GM18861 (cell line): Measurements from ENCODE around the gene IRF2.

Source experiments
- ATAC-seq: cut with Tn5 transposase; IDR thresholded peaks from one replicate; pipeline ENCODE4 v1.9.1; 2021; ENCODE audit not compliant: unreplicated experiment

The IRF2 gene

DNA sequence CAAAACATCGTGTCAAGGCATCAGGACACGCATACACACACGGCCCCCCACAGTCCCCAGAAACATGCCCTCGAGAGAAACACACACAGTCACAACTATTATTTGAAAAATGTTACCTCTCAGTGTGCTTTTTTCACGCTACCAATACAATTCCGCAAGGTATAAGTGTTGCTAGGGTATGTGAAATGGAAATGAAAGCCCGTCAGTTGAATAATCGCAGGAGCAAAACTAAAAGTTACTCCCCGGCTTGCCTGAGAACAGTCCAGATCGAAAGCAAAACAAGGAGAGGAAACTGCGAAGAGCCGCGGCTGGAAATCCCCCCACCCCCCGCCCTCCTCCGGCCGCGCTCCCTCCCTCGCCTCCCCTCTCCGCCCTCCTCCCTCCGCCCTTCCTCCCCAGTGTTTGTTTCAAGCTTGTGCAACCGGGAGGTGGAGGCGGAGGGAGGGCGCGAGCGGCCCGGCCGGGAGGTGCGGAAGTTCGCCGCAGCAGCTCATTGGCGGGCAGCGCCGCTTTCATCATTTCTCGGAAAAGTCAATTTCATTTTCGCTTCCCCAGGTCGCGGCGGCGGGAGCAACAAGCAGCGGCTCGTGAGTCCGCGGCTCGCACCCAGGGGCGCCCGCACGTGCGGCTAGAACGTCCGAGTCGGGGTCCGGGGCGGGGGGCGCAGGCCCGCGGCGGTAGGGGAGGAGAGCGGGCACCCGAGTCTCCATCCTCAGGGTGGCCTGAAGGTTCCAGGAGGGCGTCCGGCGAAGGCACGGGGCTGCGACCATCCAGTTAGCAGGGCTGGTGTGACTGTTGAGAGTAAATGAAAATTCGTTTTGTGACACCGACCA lies at the start of gene IRF2:
IRF2 (minus strand) TSS at position 288 of the 833 bp plus-strand sequence. CDS start 45,486 bp downstream, outside the sequence.
- ATAC-seq: peak; percentile 47

DNA sequence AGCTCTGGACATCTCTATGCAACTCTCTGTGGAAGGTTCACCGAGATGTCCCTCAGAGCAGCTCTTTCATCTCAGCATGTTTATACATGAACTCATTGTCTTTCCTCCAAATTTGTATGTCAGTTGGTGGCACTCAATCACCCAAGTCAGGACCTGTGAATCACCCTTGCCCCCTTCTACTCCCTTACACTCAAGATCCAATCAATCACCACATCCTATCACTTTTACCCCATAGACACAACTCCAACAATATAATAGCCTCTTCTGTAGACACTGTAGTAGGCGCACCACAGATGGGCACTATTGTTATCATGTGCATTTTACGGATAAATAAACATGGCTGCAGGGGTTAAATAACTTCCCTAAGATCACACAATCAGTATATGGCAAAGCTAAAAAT lies 41.3 kb upstream of the IRF2 start:
- no peak for ATAC-seq

DNA sequence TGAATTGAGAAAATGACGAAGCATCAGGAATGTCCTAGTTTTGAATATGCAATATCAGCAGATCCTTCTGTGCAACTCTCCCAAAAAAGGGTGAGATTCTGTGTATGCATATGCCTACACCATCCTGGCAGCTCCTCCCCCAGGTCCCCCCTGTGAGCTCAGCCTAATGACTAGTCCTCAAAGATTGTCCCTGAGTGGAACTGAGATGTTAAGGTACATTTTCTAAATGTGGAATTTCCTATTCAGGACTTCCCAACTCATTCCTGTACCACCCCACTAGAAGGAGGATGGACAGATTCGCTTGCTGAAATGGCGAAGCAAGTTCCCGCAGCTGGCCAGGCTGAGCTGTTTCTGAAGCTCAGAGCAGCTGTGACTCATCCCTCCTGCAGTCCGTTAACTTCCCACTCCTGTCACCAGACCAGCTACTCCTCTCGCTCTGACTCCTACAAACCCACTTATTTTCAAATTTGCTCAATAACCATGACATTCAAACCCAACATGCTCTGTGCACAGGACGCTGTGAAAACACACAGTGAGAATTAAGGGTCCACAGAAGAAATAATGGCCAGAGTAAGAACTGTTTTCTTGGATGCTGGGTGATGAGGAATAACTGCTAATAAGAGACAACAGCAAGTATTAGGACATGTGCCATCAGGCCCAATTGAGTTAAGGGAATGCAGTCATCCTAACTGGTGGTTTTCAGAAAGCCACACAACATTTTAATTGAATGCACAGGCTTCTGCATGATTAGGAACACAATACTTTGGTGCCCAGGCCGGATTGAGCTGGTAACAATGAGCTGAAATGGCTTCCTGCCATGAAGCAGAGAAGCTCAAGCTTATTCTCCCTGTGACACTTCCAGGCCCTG lies 40.0 kb upstream of the IRF2 start:
- peak; percentile 97 for ATAC-seq

DNA sequence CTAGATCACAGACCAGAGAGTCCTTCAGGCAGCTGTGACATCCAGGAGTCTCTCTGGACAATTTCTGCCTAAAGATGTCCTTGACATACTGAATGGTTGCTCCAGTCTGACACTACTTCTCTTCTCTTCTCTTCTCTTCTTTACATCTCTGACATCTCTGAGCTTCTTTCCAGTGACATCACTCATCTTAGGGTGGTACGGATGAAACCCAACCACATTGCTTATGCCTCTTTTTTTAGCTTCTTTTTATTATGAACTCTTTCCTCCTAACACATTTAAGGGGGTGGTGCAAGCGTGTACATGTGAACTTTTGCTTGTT lies 39.4 kb upstream of the IRF2 start:
- ATAC-seq: peak; percentile 4

DNA sequence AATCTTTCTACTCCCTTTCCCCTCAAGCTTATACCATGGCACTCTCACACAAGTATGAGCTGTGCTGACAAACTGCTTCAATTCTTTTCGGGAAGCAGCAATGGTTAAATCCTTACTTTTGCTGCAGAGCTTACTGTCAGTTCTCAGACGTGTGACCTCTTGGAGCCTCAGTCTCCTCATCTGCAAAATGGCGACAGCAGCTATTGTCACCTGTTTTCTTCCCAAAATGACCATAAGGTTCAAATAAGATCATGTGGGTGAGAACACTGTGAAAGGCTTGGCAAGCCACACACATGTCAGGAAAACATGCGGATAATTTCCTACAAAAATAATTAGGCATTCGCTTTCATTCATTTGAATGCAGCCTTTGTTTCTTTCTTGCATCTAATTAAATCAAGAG lies 36.8 kb upstream of the IRF2 start:
- no peak for ATAC-seq

DNA sequence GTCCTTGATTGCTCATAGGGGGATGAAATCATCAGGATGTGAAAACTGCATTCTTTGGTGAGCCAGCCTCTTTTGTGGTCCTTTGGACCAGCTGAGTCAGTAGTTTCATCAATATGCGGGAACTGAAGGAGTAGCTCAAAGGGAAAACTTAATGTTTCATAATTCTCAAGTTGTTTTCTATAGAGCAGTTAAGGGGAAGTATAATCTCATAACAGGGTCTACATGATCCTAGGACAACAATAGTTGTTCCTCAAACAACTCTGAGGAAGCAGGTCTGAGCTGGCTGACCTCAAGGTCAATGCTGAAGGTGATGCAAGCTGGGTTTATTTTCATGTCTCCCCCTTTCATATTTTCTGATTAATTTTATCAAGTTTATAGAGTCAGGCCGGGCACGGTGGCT lies 36.1 kb upstream of the IRF2 start:
- ATAC-seq: no peak

DNA sequence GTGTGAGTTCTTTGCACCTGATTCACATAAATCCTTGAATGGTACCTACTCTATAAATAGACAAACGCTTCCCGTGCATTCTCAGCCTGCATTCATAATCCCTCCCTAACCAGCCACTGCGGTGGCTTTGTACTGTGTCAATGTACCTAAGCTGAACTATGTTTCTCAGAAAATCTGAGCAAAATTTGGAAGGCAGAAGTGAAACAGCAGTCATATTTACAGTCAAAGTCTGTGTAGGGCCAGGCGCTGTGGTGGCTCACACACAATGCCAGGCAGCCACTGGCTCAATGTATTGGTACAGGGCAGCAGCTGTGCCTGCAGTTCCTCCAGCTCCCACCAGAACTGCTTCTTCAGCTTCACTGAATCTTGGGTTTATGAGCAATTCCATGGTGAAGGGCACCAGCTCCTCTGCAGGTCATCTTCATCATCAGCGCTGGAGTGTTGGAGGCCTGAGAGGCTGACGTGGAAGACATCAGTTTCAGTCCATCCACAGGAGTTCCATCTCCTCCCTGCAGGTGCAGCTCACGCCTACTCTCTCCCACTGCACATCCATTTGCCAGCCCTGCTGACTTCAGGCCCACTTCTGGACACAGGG lies 32.3 kb upstream of the IRF2 start:
- peak; percentile 99 for ATAC-seq

DNA sequence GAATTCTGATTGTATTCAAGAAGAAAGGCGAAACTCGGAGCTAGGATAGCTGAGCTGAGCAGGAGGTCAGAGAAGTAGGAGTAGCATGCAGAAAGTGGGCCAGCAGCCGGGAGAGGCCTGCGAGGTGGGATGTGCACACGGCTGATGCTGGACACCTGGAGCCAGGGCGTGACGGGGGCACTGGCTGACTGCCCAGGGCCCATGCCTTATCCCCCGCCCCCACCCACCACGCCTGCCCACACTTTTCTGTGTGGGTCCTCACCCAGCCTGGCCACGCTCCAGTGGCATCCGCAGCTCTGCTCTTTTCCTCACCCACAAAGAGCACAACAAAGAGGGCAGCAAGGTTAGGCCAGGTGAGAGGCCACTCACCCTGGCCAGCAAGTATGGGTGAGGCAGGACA lies 30.0 kb upstream of the IRF2 start:
- ATAC-seq: no peak

DNA sequence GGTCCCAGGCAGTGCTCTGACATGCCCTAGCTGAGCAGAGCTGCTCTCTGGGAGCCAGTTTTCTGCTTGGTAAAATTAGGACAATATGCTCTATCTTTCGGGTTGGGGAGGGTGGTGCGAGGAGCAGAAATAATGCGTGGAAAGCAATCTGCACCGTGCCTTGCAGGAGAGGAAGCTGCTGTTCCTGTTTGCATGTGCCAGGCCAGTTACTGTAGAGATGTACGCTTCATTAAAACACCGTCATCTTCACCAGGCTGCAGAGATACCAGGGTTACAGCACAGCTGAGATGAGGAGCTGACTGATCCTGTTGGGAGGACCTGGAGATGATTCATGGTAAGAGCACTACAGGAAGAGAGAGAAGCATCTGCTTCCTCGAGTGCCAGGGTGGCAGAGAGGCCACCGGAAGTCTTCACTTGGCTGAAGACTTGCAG lies 29.5 kb upstream of the IRF2 start:
- ATAC-seq: no peak

DNA sequence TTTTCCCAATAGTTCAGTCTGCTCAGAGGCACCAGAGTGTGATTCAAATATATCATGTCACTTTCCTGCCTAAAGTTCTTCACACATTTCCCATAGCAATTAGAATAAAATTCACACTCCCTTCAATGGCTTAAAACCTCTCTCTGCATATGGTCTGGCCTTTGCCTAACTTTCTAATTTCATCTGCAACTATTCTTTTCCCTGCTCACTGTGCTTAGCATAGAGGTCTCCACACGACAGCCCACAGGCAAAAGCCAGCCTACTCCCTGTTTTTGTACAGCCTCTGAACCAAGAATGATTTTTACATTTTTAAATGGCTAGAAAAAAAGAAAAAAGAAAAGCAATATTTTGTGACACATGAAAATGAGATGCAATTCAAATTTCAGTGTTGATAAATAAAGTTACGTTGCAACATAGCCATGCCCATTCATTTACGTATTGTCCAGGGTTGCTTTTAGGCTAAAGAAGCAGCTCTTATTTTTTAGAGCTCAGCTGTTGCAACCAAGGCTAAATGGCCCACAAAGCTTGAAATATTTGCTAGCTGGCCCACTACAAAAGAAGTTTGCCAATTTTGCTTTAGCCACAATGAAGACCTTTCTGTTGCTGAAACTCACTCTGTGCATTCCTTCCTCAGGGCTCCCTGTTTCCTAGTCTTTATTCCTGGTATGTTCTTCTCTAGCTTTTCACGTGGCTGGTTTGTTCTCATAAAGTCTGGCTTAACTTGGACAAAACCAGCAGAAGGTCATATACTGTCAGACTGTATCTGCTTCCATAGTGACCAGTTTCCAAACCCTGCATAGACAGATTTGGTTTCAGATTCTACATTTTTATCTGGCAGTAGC lies 26.6 kb upstream of the IRF2 start:
- no peak for ATAC-seq

DNA sequence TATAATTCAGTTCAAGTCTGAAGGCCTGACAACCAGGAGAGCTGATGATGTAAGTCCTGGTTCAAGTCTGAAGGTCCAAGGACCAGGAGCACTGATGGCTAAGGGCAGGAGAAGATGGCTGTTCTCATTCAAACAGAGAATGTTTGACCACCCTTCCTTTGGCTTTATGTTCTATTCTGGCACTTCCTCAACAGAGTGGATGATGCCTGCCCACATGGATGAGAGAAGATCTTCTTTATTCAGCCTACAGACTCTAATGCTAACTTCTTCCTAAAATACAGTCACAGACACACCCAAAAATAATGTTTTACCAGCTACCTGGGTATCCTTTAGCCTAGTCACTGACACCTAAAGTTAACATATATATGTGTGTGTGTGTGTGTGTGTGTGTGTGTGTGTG lies 25.6 kb upstream of the IRF2 start:
- no peak for ATAC-seq

DNA sequence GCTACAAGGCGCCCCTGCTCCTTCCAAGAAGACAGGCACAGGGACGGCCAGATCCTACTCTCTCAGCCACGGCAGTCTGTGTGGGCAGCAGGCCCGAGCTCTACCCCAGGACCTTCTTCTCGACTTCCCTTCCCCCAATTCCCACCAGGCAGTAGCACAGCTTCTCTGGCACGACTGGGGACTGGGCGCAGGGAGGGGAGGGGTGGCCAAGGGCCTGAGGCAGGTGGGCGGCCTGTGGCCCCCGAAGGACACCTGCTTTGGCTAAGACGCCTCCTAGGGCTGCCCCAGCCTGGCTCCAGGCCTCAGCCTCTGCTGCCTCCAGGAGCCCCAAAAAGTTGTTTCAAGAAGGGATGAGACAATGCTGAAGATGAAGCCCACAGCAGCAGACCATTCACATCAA lies 24.2 kb upstream of the IRF2 start:
- no peak for ATAC-seq

DNA sequence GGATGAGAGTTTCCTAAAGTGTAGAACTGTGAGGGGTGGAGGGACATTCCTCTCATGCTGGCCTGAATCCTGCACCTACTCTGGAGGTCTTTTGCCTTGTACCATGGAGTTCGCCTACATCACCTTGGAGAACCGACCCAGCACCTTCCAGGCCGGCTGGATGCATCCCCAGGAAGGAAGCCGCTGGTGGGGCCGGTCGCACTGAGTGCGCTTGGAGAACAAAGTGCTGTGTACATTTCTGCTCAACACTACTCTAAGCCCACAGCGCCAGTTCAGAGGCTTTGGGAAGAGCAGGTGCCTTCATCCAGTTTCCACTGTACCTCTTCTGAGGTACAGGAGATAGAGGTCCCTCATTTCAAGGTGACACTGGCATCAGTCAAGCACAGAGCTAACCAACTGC lies 15.4 kb upstream of the IRF2 start:
- no peak for ATAC-seq

DNA sequence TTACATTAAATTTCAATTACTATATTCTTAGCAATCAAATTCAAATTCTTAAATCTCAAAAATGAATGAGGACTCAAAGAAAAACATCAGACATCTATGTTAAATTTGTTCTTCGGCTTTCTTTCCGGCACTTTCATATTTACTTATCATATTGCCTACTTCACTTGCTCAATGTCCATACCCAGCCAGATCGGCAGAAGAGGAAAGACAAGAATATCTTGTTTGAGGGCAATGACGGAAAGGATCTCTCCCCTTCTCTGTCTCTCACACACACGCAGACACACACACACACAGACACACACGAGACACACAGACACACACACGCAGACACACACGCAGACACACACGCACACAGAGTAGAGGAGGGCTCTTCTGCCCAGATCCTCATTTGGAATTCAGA lies 13.2 kb upstream of the IRF2 start:
- ATAC-seq: no peak

DNA sequence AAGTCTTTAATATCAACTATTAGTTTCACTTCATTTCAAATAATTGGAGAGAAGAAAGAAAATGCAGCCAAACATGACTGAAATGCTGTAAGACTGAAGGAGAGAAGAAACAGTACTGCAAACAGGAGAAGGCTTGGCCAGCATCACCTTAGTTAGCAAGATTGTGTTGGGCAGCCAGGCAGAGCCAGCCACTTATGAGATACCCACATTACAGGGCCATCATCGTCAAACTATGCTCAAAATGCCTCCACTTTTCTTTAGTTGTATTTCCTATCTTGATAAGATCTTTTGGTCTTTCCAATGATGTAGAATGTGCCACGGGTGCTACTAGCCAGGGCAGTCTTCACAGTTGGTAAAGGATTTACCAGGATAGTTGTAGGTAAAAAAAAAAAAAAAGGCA lies 10.9 kb upstream of the IRF2 start:
- no peak for ATAC-seq

DNA sequence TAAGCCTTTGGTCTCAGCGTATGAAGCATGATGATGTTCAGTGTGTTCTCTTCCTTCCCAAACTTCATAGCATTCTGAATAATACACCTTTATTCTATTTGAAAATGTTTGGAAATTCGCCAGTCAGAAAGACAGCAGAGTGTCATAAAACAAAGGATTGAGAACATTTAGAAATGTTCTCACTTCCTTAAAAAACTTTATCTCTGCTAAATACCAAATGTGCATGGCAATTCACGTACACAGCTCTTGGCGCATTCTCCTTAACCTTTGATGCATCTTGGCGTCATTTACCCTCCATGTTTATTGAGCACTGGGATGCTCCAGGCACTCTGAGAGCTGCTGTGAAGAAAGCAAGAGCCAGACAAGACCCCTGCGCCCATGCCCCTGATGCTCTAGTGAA lies 7.2 kb upstream of the IRF2 start:
- no peak for ATAC-seq

DNA sequence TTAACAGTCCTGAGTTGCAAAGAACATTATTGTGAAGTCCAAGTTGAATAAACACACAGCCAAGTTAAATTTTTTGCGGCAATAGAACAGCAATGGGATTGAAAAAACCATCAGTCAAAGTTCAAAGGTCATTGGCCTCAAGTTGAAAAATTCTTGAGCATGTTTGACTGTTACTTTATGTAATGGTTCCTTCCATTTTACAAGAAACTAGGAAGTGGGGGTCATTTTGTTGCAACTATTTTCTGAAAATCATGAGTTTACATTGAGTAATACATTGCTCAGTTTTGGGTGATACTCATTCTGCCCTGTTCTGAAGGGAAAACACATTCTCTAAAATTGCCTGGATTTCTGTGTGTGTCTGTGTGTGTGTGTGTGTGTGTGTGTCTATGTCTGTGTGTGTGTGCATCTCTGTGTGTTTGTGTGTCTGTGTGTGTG lies 5.2 kb upstream of the IRF2 start:
- no peak for ATAC-seq

DNA sequence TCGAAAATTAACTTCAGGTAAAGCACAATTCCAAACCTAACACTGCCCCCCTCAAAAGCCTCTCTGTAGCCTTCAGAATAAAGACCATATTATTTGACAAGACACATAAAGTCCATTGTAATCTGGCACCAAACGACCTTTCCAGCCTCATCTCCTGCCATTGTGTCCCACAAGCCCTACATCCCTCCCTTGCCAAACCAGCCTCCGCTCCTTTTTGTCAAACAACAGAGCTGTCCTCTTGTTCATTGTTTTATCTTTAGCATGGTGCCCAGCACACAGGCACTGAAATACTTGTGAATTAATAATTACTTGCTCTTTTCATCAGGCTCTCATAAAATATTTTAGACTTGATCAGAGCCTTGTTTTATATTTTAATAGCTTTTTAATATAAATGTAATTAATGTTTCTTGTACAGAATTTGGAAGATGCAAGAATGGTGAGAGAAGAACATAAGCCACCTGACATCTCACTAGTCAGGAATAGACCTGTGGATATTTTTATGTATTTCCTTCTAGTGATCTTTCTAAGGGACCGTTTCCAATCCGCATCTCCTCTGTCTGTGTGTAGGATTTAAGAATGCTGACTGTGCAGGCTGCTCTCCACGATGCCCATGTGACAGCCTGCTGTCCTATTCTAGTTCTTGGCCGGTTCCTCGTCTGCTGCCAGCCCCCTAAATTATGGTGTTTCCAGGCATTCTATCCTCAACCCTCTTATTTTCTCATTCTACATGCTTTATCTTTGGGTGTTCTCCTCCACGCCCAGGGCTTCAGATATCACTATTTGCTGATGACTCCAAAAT lies 3.0 kb upstream of the IRF2 start:
- ATAC-seq: no peak

DNA sequence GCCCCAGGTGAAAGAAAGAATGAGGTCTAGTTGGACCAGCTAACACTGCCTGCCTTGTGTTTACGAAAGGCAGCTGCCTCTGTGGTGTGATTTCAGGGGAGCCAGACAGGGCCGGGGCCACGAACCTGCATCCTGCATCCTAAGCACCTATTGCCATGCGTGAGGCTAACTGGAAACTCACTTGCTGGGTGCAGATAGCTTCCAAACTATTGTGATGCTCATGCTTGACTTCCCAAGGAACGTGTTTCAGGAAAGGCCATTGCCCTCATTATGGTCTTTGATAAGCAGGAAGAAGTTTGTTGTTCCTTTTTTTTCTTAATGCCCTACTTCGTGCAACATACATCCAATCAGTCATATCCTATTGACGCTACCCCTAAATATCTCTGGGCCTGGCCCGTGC lies 2.3 kb upstream of the IRF2 start:
- no peak for ATAC-seq

DNA sequence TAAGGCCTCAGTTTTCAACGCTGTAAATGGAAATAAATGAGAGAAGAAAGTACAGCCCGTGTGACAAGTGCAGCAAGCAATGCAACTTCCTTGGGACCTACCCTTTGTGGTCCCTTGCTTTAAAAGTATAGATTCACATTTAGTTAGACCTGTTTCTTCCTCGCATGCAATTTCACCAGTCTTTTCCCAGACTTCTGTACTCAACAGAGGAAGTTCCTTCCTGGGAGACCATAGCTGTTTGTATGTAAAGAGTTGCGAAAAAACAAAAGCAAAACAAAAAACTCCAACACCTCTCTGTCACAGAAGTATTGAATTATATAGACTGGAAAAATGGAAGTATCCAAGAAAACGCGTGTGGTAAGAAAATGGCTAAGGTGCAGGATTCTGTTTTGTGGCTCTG lies 1.1 kb upstream of the IRF2 start:
- ATAC-seq: no peak
